Ascending aorta (tissue), 2 donors: ENCODE results near the gene APBA2. TPM values are rescaled to one million over a fixed set of nuclear protein-coding genes. Genes with fewer than 3 reads are reported as not detected.

ENCODE experiments used
- DNase-seq, 2 donors: peaks; one replicate each; pipeline ENCODE4 v3.0.0-alpha.2; 2019; ENCODE audit warnings: low spot score in 2 of 2
- H3K27ac ChIP-seq, 2 donors: fragments of 200-600 bp; sonication (generic); one replicate each; pipeline ENCODE4 v1.5.1; 2016 to 2017; ENCODE audit warnings: mild to moderate bottlenecking in 1 of 2
- H3K27me3 ChIP-seq: fragments of 200-600 bp; sonication (generic); one replicate; pipeline ENCODE4 v1.5.1; 2017
- H3K36me3 ChIP-seq, 2 donors: fragments of 200-600 bp; sonication (generic); one replicate each; pipeline ENCODE4 v1.5.1; 2016
- H3K4me1 ChIP-seq, 2 donors: fragments of 200-600 bp; sonication (generic); one replicate each; pipeline ENCODE4 v1.5.1; 2016 to 2017; ENCODE audit warnings: mild to moderate bottlenecking in 1 of 2
- H3K4me3 ChIP-seq, 2 donors: fragments of 200-600 bp; sonication (generic); one replicate each; pipeline ENCODE4 v1.5.1; 2016 to 2017; ENCODE audit warnings: mild to moderate bottlenecking in 1 of 2
- H3K9me3 ChIP-seq, 2 donors: fragments of 200-600 bp; sonication (generic); one replicate each; pipeline ENCODE4 v1.5.1; 2016
- CTCF ChIP-seq, 3 experiments: fragments of 200-600 bp in 2 of 3; fragments of 450-650 bp in 1 of 3; sonication (generic) in 2 of 3; IDR thresholded peaks; one replicate each; pipeline ENCODE4 v1.5.1; 2016 to 2019; ENCODE audit warnings: antibody characterized with exemption in 3 of 3, mild to moderate bottlenecking in 1 of 3, moderate library complexity in 1 of 3
- intact Hi-C: fragments of 100-400 bp; cut with DNase I; formaldehyde crosslinking; loops from one replicate; pipeline ENCODE4 v1.15.1; 2023
- total RNA-seq: library from RNA; depleted of rRNA; stranded (reverse); fragments of >200 nt; gene quantifications from one replicate; pipeline ENCODE4 v1.1.0, GENCODE V29; 2016

The APBA2 gene
- total RNA-seq, 1 donor from 2014 or later = 2.4 TPM

GRCh38 chr15:29031502-29032228, 145.9 kb downstream of the APBA2 start:
- no peaks in the 10 kb centered on the region for H3K4me1 ChIP-seq
- DNase-seq = no peak
- H3K9me3 ChIP-seq = no peaks in the 10 kb centered on the region
- no peak overlapping the region for H3K4me3 ChIP-seq
- H3K36me3 ChIP-seq = no peaks in the 10 kb centered on the region
- no peaks in the 10 kb centered on the region for H3K27me3 ChIP-seq
- no peak for TF ChIP-seq CTCF (IDR thresholded peaks at IDR 0.05)
- intact Hi-C loops = no loop called here
- no peak overlapping the region for H3K27ac ChIP-seq

- no peaks in the 10 kb centered on the region for H3K27me3 ChIP-seq
- H3K4me1 ChIP-seq = no peaks in the 10 kb centered on the region
- no peak overlapping the region for H3K27ac ChIP-seq
- no peak for DNase-seq
- intact Hi-C loops = no loop called here
- TF ChIP-seq CTCF (IDR thresholded peaks at IDR 0.05) = no peak
- H3K9me3 ChIP-seq = no peaks in the 10 kb centered on the region
- H3K36me3 ChIP-seq = no peaks in the 10 kb centered on the region
- H3K4me3 ChIP-seq = no peak overlapping the region
Observed at GRCh38 chr15:29032229-29032625, 146.5 kb downstream of the APBA2 start.

GRCh38 chr15:29032751-29033150, 147.0 kb downstream of the APBA2 start:
- no peak for DNase-seq
- intact Hi-C loops = no loop called here
- no peak overlapping the region for H3K4me3 ChIP-seq
- H3K4me1 ChIP-seq = no peaks in the 10 kb centered on the region
- no peaks in the 10 kb centered on the region for H3K36me3 ChIP-seq
- no peaks in the 10 kb centered on the region for H3K9me3 ChIP-seq
- no peak overlapping the region for H3K27ac ChIP-seq
- TF ChIP-seq CTCF (IDR thresholded peaks at IDR 0.05) = no peak
- H3K27me3 ChIP-seq = no peaks in the 10 kb centered on the region

- no peak for DNase-seq
- H3K36me3 ChIP-seq = no peaks in the 10 kb centered on the region
- H3K4me1 ChIP-seq = no peaks in the 10 kb centered on the region
- no peak overlapping the region for H3K4me3 ChIP-seq
- intact Hi-C loops = no loop called here
- H3K27ac ChIP-seq = no peak overlapping the region
- TF ChIP-seq CTCF (IDR thresholded peaks at IDR 0.05) = no peak
- H3K9me3 ChIP-seq = no peaks in the 10 kb centered on the region
- H3K27me3 ChIP-seq = no peaks in the 10 kb centered on the region
Observed at GRCh38 chr15:29034151-29034550, 148.4 kb downstream of the APBA2 start.

GRCh38 chr15:29034593-29035335, 149.0 kb downstream of the APBA2 start:
- H3K9me3 ChIP-seq = no peaks in the 10 kb centered on the region
- TF ChIP-seq CTCF (IDR thresholded peaks at IDR 0.05) = no peak
- no peaks in the 10 kb centered on the region for H3K36me3 ChIP-seq
- DNase-seq = no peak
- intact Hi-C loops = no loop called here
- no peaks in the 10 kb centered on the region for H3K4me1 ChIP-seq
- H3K4me3 ChIP-seq = no peak overlapping the region
- H3K27ac ChIP-seq = no peak overlapping the region
- no peaks in the 10 kb centered on the region for H3K27me3 ChIP-seq
